UCSD-AML1 (cell line): Measurements from ENCODE around the gene STK25.

Source experiments
- DNase-seq: peaks from one replicate; lab custom pipeline; 2025; ENCODE audit not compliant: unreplicated experiment; lab: John Stamatoyannopoulos, UW

Gene STK25

GRCh38 chr2:241496003-241496707 lies 12.2 kb downstream of the STK25 start:
- DNase-seq, result no peak

GRCh38 chr2:241495172-241496002 lies 13.0 kb downstream of the STK25 start:
- no peak for DNase-seq

- DNase-seq, result no peak
Measured at GRCh38 chr2:241494311-241494908, 14.0 kb downstream of the STK25 start.

- no peak for DNase-seq
Measured at GRCh38 chr2:241493092-241493491, 15.3 kb downstream of the STK25 start.

- DNase-seq, result no peak
Measured at GRCh38 chr2:241492174-241492565, 16.2 kb downstream of the STK25 start.

GRCh38 chr2:241491549-241492173 lies 16.7 kb downstream of the STK25 start:
- no peak for DNase-seq

- DNase-seq, result no peak
Measured at GRCh38 chr2:241490825-241491506, 17.4 kb downstream of the STK25 start.

- no peak for DNase-seq
Measured at GRCh38 chr2:241489733-241490680, 18.4 kb downstream of the STK25 start.

GRCh38 chr2:241489088-241489487 lies 19.3 kb downstream of the STK25 start:
- no peak for DNase-seq

- DNase-seq, result no peak
Measured at GRCh38 chr2:241485172-241485911, 23.0 kb downstream of the STK25 start.

GRCh38 chr2:241483305-241483704 lies 25.1 kb downstream of the STK25 start:
- DNase-seq, result no peak

GRCh38 chr2:241482126-241482955 lies 26.0 kb downstream of the STK25 start:
- no peak for DNase-seq

GRCh38 chr2:241481687-241482086 lies 26.7 kb downstream of the STK25 start:
- DNase-seq, result no peak

- no peak for DNase-seq
Measured at GRCh38 chr2:241479026-241479898, 29.1 kb downstream of the STK25 start.

GRCh38 chr2:241478166-241478565 lies 30.2 kb downstream of the STK25 start:
- no peak for DNase-seq

GRCh38 chr2:241475267-241475666 lies 33.1 kb downstream of the STK25 start:
- no peak for DNase-seq

- no peak for DNase-seq
Measured at GRCh38 chr2:241473399-241473798, 35.0 kb downstream of the STK25 start.
